Stomach (tissue), 9 donors: ENCODE results near the gene KCNK3. TPM values are rescaled to one million over a fixed set of nuclear protein-coding genes. Genes with fewer than 3 reads are reported as not detected.

Experiments
- DNase-seq, 2 donors: peaks; one replicate each; pipeline versions ENCODE4 v3.0.0 to v3.0.0-alpha.2; 2013 to 2019
- H3K27ac ChIP-seq, 5 donors: fragments of 200-600 bp in 4 of 5; sonication (generic) in 4 of 5; one replicate each; pipeline ENCODE4 v1.5.1; 2013 to 2019; ENCODE audit warnings: mild to moderate bottlenecking in 1 of 5, moderate library complexity in 1 of 5
- H3K27me3 ChIP-seq, 3 donors: fragments of 200-600 bp; sonication (generic); one replicate each; pipeline ENCODE4 v1.5.1; 2017 to 2019; ENCODE audit warnings: mixed run types in 1 of 3
- H3K36me3 ChIP-seq, 4 donors: fragments of 200-600 bp; sonication (generic); 1 replicate in 3 of 4; 2 replicates in 1 of 4; pipeline ENCODE4 v1.5.1; 2016 to 2019
- H3K4me1 ChIP-seq, 4 donors: fragments of 200-600 bp; sonication (generic); one replicate each; pipeline ENCODE4 v1.5.1; 2016 to 2019
- H3K4me3 ChIP-seq, 4 donors: fragments of 200-600 bp; sonication (generic) in 3 of 4; one replicate each; pipeline ENCODE4 v1.5.1; 2016 to 2019; ENCODE audit warnings: mild to moderate bottlenecking in 1 of 4
- H3K9me3 ChIP-seq, 4 donors: fragments of 200-600 bp; sonication (generic); one replicate each; pipeline ENCODE4 v1.5.1; 2016 to 2019
- CTCF ChIP-seq, 7 experiments: fragments of 450-650 bp in 4 of 7; fragments of 200-600 bp in 3 of 7; sonication (generic) in 3 of 7; IDR thresholded peaks; one replicate each; pipeline ENCODE4 v1.5.1; 2016 to 2019; ENCODE audit warnings: antibody characterized with exemption in 7 of 7, control low read depth in 2 of 7, mild to moderate bottlenecking in 1 of 7
- EP300 ChIP-seq: sonication (generic); formaldehyde crosslinking; IDR thresholded peaks from one replicate; pipeline ENCODE4 v1.6.1; 2017; ENCODE audit warnings: antibody characterized with exemption
- POLR2A ChIP-seq, 4 donors: fragments of 450-650 bp; IDR thresholded peaks; one replicate each; pipeline ENCODE4 v1.6.1; 2016; ENCODE audit warnings: antibody characterized with exemption in 4 of 4, control low read depth in 2 of 4, mild to moderate bottlenecking in 1 of 4, moderate library complexity in 1 of 4
- POLR2AphosphoS5 ChIP-seq, 3 donors: sonication (generic); formaldehyde crosslinking; IDR thresholded peaks; one replicate each; pipeline ENCODE4 v1.6.1; 2016; ENCODE audit warnings: antibody characterized with exemption in 3 of 3
- WGBS, 5 donors: extraction: QIAGEN DNeasy Blood & Tissue Kit in 3 of 5; methylation state at CpG; one replicate each; pipeline versions ENCODE4 v1.1.5 to v1.1.7; 2013 to 2018; 5-methylcytosine and 5-hydroxymethylcytosine counted together
- intact Hi-C: fragments of 100-400 bp; cut with DNase I; formaldehyde crosslinking; loops from one replicate; pipeline ENCODE4 v1.15.1; 2023; ENCODE audit warnings: low total_unique reads
- polyA plus RNA-seq, 3 donors: library from polyadenylated mRNA; stranded (reverse); fragments of 200-250 nt; gene quantifications; one replicate each; pipeline ENCODE4 v1.2.3, GENCODE V29; 2013
- total RNA-seq, 5 donors: library from RNA; depleted of rRNA; stranded (reverse); fragments of >200 nt; gene quantifications; one replicate each; pipeline versions ENCODE4 v1.1.0 to v1.2.3, GENCODE V29; 2014 to 2016
- donor health status: healthy with polysubstance abuse.
- donor health status: Bipolar disorder and iron deficiency.
- donor health status: healthy.

KCNK3 gene
- total and polyA plus RNA-seq, 8 donors, result 0.62 to 22.8 (median 1.9) TPM

- peaks cover 37 to 63% (median 50%) of the 10 kb centered on the region in 4 donors for H3K4me1 ChIP-seq
- TF ChIP-seq POLR2AphosphoS5 (IDR thresholded peaks at IDR 0.05) (peak; percentile 38 to 57 (median 50)), POLR2A (IDR thresholded peaks at IDR 0.05) (no peak), EP300 (peak; percentile 54)
- no peaks in the 10 kb centered on the region for H3K9me3 ChIP-seq
- no peak overlapping the region for H3K4me3 ChIP-seq
- intact Hi-C loops, result no loop called here
- H3K36me3 ChIP-seq, result peaks cover 0 to 5% (median 0%) of the 10 kb centered on the region in 4 donors
- 56 to 77% (median 69%) methylated on average over 9 to 14 of the region's 14 CpGs for WGBS, 5 donors
- H3K27ac ChIP-seq, result peak overlapping the region in 4 of 5 donors; percentile 49 to 81 (median 72)
- DNase-seq, result peak; percentile 32 to 88
- H3K27me3 ChIP-seq, result peaks cover 0 to 50% (median 14%) of the 10 kb centered on the region in 3 donors
Measured at GRCh38 chr2:26723991-26724750, 31.6 kb downstream of the KCNK3 start.

GRCh38 chr2:26724784-26725520 is 32.4 kb downstream of the KCNK3 start:
- H3K9me3 ChIP-seq, result no peaks in the 10 kb centered on the region
- peak overlapping the region in 4 of 5 donors; percentile 49 to 81 (median 72) for H3K27ac ChIP-seq
- peaks cover 0 to 5% (median 0%) of the 10 kb centered on the region in 4 donors for H3K36me3 ChIP-seq
- TF ChIP-seq CTCF (IDR thresholded peaks at IDR 0.05) (no peak), POLR2AphosphoS5 (IDR thresholded peaks at IDR 0.05) (no peak), POLR2A (IDR thresholded peaks at IDR 0.05) (no peak), EP300 (no peak)
- H3K4me1 ChIP-seq, result peaks cover 34 to 55% (median 44%) of the 10 kb centered on the region in 4 donors
- 81 to 88% (median 86%) methylated on average over 14 of the region's 14 CpGs for WGBS, 5 donors
- DNase-seq, result no peak
- H3K27me3 ChIP-seq, result peaks cover 0 to 52% (median 14%) of the 10 kb centered on the region in 3 donors
- no peak overlapping the region for H3K4me3 ChIP-seq
- intact Hi-C loops, result no loop called here

- intact Hi-C loops, result no loop called here
- H3K27me3 ChIP-seq, result peaks cover 0 to 57% (median 14%) of the 10 kb centered on the region in 3 donors
- no peak for DNase-seq
- H3K4me3 ChIP-seq, result no peak overlapping the region
- H3K36me3 ChIP-seq, result peaks cover 0 to 5% (median 0%) of the 10 kb centered on the region in 4 donors
- H3K4me1 ChIP-seq, result peaks cover 29 to 50% (median 39%) of the 10 kb centered on the region in 4 donors
- peak overlapping the region in 3 of 5 donors; percentile 66 to 81 (median 77) for H3K27ac ChIP-seq
- no peak for TF ChIP-seq CTCF (IDR thresholded peaks at IDR 0.05)
- TF ChIP-seq EP300, result peak; percentile 82
- no peak for TF ChIP-seq POLR2A (IDR thresholded peaks at IDR 0.05)
- TF ChIP-seq POLR2AphosphoS5 (IDR thresholded peaks at IDR 0.05), result peak in 1 of 3 donors; percentile 21
- H3K9me3 ChIP-seq, result no peaks in the 10 kb centered on the region
- 77 to 84% (median 81%) methylated on average over 7 of the region's 7 CpGs for WGBS, 5 donors
Measured at GRCh38 chr2:26725521-26725820, 32.9 kb downstream of the KCNK3 start.

GRCh38 chr2:26726228-26726627 is 33.7 kb downstream of the KCNK3 start:
- peaks cover 0 to 62% (median 14%) of the 10 kb centered on the region in 3 donors for H3K27me3 ChIP-seq
- TF ChIP-seq CTCF (IDR thresholded peaks at IDR 0.05), result no peak
- no peak for TF ChIP-seq POLR2AphosphoS5 (IDR thresholded peaks at IDR 0.05)
- no peak for TF ChIP-seq EP300
- no peak for TF ChIP-seq POLR2A (IDR thresholded peaks at IDR 0.05)
- no peak overlapping the region for H3K27ac ChIP-seq
- WGBS, 5 donors, result 37 to 54% (median 47%) methylated on average over 1 of the region's 1 CpG
- H3K36me3 ChIP-seq, result peaks cover 0 to 5% (median 0%) of the 10 kb centered on the region in 4 donors
- H3K9me3 ChIP-seq, result no peaks in the 10 kb centered on the region
- no peak overlapping the region for H3K4me3 ChIP-seq
- no peak for DNase-seq
- intact Hi-C loops, result no loop called here
- H3K4me1 ChIP-seq, result peaks cover 21 to 42% (median 31%) of the 10 kb centered on the region in 4 donors
